HFFc6 (cell line): Measurements from ENCODE around the gene EML6. TPM values are rescaled to one million over a fixed set of nuclear protein-coding genes. Genes with fewer than 3 reads are reported as not detected.

Source experiments
- DNase-seq: peaks from one replicate; pipeline ENCODE4 v3.0.0-alpha.2; 2018
- H3K27ac Mint-ChIP-seq: 2 replicates; pipeline ENCODE4 v1.8.0; 2020; ENCODE audit warnings: mild to moderate bottlenecking, mixed read lengths
- H3K27me3 Mint-ChIP-seq: 2 replicates; pipeline ENCODE4 v1.8.0; 2021; ENCODE audit warnings: mild to moderate bottlenecking, moderate library complexity, mixed read lengths; ENCODE audit not compliant: insufficient read depth
- H3K36me3 Mint-ChIP-seq: 2 replicates; pipeline ENCODE4 v1.8.0; 2021; ENCODE audit warnings: low read depth, mixed read lengths
- H3K4me1 Mint-ChIP-seq: 2 replicates; pipeline ENCODE4 v1.8.0; 2020; ENCODE audit warnings: low read depth, mixed read lengths
- H3K4me3 Mint-ChIP-seq: 2 replicates; pipeline ENCODE4 v1.8.0; 2020; ENCODE audit warnings: mild to moderate bottlenecking, moderate library complexity, mixed read lengths
- H3K9me3 Mint-ChIP-seq: 2 replicates; pipeline ENCODE4 v1.8.0; 2020; ENCODE audit warnings: mild to moderate bottlenecking, mixed read lengths
- total RNA-seq, 6 experiments: library from RNA; stranded (reverse); fragmentation: NEBNext Ultra II Directional; extraction: Animal tissue kit (Norgen Biotek cat#: 25700); gene quantifications; 2 replicates in 1 of 6; 3 replicates in 5 of 6; pipeline ENCODE4 v1.2.3, GENCODE V29; 2021
- TF ChIP-seq, protein P1 (sequence below): fragments of 200-600 bp; sonication (generic); IDR thresholded peaks from 2 replicates; pipeline ENCODE4 v1.5.0; 2021; ENCODE audit warnings: antibody characterized with exemption, mild to moderate bottlenecking

EML6 gene
- total RNA-seq, 6 experiments from 2014 or later, result 0.05 to 0.37 (median 0.25) TPM

- Mint-ChIP-seq H3K36me3 (peaks cover 29% of the 10 kb centered on the region), H3K4me1 (peaks cover 46% of the 10 kb centered on the region), H3K27ac (peak overlapping the region; percentile 0; the same call in 1 of the 2 replicates), H3K4me3 (no peak overlapping the region), H3K9me3 (peaks cover 22% of the 10 kb centered on the region), H3K27me3 (no peaks in the 10 kb centered on the region)
- DNase-seq, result peak; percentile 49
- TF ChIP-seq, protein P1, sequence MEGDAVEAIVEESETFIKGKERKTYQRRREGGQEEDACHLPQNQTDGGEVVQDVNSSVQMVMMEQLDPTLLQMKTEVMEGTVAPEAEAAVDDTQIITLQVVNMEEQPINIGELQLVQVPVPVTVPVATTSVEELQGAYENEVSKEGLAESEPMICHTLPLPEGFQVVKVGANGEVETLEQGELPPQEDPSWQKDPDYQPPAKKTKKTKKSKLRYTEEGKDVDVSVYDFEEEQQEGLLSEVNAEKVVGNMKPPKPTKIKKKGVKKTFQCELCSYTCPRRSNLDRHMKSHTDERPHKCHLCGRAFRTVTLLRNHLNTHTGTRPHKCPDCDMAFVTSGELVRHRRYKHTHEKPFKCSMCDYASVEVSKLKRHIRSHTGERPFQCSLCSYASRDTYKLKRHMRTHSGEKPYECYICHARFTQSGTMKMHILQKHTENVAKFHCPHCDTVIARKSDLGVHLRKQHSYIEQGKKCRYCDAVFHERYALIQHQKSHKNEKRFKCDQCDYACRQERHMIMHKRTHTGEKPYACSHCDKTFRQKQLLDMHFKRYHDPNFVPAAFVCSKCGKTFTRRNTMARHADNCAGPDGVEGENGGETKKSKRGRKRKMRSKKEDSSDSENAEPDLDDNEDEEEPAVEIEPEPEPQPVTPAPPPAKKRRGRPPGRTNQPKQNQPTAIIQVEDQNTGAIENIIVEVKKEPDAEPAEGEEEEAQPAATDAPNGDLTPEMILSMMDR, result no peak
These were observed 48.6 kb downstream of the EML6 start for GRCh38 chr2:54772110-54772509.

- H3K9me3 Mint-ChIP-seq, result peaks cover 22% of the 10 kb centered on the region
- no peak for DNase-seq
- peak overlapping the region; percentile 0; the same call in 1 of the 2 replicates for H3K27ac Mint-ChIP-seq
These were observed 49.1 kb downstream of the EML6 start for GRCh38 chr2:54772531-54772930.

DNA sequence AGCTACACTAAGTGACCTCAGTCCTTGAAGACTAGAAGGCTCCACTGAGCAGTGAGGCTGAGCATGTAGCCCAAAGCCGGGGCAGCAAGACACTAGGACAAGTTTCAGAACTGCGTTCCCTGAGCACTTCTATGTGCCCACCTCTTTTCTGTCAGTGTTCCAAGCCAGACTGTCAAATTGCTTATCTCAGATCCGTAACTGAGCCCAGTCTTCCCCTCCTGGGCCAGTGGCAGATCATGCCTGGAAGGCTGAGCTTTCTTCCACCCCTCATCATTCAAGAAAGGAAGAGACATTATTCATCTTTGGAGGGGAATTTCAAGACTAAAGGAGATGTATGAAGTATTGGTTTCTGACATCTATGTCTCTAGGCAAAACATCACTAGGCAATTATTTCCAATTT lies 49.8 kb downstream of the EML6 start:
- Mint-ChIP-seq H3K9me3 (peaks cover 22% of the 10 kb centered on the region), H3K36me3 (peaks cover 31% of the 10 kb centered on the region), H3K4me1 (peaks cover 35% of the 10 kb centered on the region), H3K27me3 (no peaks in the 10 kb centered on the region), H3K4me3 (no peak overlapping the region; the same call in 1 of the 2 replicates), H3K27ac (peak overlapping the region; percentile 15; the same call in 1 of the 2 replicates)
- DNase-seq, result no peak
- TF ChIP-seq, protein P1, result no peak

More at GRCh38 chr2:54772531-54772930, 49.1 kb downstream of the EML6 start:
- Mint-ChIP-seq H3K4me1 (peaks cover 42% of the 10 kb centered on the region), H3K36me3 (peaks cover 31% of the 10 kb centered on the region), H3K27me3 (no peaks in the 10 kb centered on the region), H3K4me3 (no peak overlapping the region)
- TF ChIP-seq, protein P1, result no peak

DNA sequence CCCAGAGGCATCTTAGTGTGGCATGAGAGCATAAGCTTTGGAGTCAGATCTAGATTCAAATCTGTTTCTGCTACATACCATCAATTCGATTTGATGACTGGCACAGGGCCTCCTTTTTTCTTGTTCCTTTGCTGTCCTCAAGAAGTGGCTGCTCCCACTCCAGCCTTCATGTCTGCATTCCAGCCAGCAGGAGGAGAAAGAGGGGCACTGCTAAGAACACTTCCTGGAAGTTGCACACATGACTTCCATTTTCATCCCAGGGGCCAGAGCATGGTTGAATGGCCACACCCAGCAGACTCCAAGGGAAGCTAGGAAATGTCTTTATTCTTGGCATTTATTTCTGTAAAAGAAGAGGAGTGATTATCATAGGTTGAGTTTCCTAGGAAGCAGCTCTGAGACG lies 50.4 kb downstream of the EML6 start:
- H3K4me3 Mint-ChIP-seq, result no peak overlapping the region
- DNase-seq, result no peak
- H3K4me1 Mint-ChIP-seq, result peaks cover 31% of the 10 kb centered on the region
- peaks cover 22% of the 10 kb centered on the region for H3K9me3 Mint-ChIP-seq
- no peak overlapping the region for H3K27ac Mint-ChIP-seq
- TF ChIP-seq, protein P1, result peak; percentile 64
- peaks cover 31% of the 10 kb centered on the region for H3K36me3 Mint-ChIP-seq
- H3K27me3 Mint-ChIP-seq, result no peaks in the 10 kb centered on the region

DNA sequence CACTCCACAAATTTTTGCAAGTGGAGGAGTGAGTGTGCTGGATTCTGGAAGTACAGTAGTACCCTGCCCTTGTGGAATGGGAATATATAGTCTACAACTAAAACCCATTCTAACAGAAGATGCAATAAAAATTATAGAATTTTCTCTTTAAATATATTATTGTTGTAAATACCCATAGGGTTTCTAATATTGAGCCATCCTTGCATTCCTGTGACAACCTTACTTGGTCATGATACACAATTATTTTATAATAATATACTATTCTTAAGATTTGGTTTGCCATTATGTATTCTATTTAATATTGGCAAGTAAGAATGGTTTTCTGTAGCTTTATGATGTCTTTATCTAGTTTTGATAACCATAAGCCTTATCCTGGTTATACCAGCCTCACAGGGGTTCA lies 52.2 kb downstream of the EML6 start:
- Mint-ChIP-seq H3K36me3 (peaks cover 31% of the 10 kb centered on the region), H3K27ac (no peak overlapping the region), H3K4me1 (peaks cover 26% of the 10 kb centered on the region), H3K4me3 (no peak overlapping the region), H3K9me3 (peaks cover 22% of the 10 kb centered on the region), H3K27me3 (no peaks in the 10 kb centered on the region; the same call in 1 of the 2 replicates)
- TF ChIP-seq, protein P1, result no peak
- DNase-seq, result no peak
